CD14-positive monocyte (primary cell): ENCODE results near the gene PKP2. TPM values are rescaled to one million over a fixed set of nuclear protein-coding genes. Genes with fewer than 3 reads are reported as not detected.

Experiments
- DNase-seq, 3 donors: peaks; one replicate each; pipeline ENCODE4 v3.0.0-alpha.2; 2011 to 2022
- H2AFZ ChIP-seq: 2 replicates; pipeline ENCODE4 v1.6.0; 2012; ENCODE audit warnings: mild to moderate bottlenecking, low read depth, low read length, inconsistent platforms; ENCODE audit not compliant: insufficient read depth, poor library complexity, severe bottlenecking
- H3K27ac ChIP-seq, 2 donors: 1 replicate in 1 of 2; 2 replicates in 1 of 2; pipeline ENCODE4 v1.5.1; 2012 to 2013; ENCODE audit warnings: low read length in 2 of 2, control low read depth in 1 of 2, inconsistent platforms in 1 of 2, low read depth in 1 of 2, mild to moderate bottlenecking in 1 of 2
- H3K27me3 ChIP-seq, 2 donors: one replicate each; pipeline versions ENCODE4 v1.6.0 to v1.6.1; 2011 to 2013; ENCODE audit warnings: low read length in 2 of 2; ENCODE audit not compliant: control insufficient read depth in 2 of 2, insufficient read depth in 2 of 2
- H3K36me3 ChIP-seq, 2 donors: replicated peaks in 1 of 2; 1 replicate in 1 of 2; 2 replicates in 1 of 2; pipeline versions ENCODE4 v1.5.1 to v1.6.1; 2012 to 2013; ENCODE audit warnings: low read length in 2 of 2, control low read depth in 1 of 2, inconsistent platforms in 1 of 2, mild to moderate bottlenecking in 1 of 2; ENCODE audit not compliant: insufficient read depth in 2 of 2, control insufficient read depth in 1 of 2
- H3K4me1 ChIP-seq, 2 donors: 1 replicate in 1 of 2; 2 replicates in 1 of 2; pipeline versions ENCODE4 v1.5.1 to v1.6.1; 2012 to 2013; ENCODE audit warnings: low read length in 2 of 2, control low read depth in 1 of 2, inconsistent platforms in 1 of 2, mild to moderate bottlenecking in 1 of 2, moderate library complexity in 1 of 2; ENCODE audit not compliant: insufficient read depth in 2 of 2, control insufficient read depth in 1 of 2
- H3K4me2 ChIP-seq: replicated peaks from 2 replicates; pipeline ENCODE3; 2012; ENCODE audit warnings: low read length, moderate library complexity, mild to moderate bottlenecking; ENCODE audit not compliant: poor library complexity, severe bottlenecking; ENCODE audit errors: extremely low read depth
- H3K4me3 ChIP-seq, 3 experiments: fragments of 200-600 bp in 1 of 3; sonication (generic) in 1 of 3; replicated peaks in 1 of 3; 1 replicate in 2 of 3; 2 replicates in 1 of 3; pipeline ENCODE4 v1.5.1; 2011 to 2013; ENCODE audit warnings: low read length in 3 of 3, mild to moderate bottlenecking in 3 of 3, control low read depth in 2 of 3, low read depth in 2 of 3, inconsistent platforms in 1 of 3, moderate library complexity in 1 of 3
- H3K79me2 ChIP-seq: 2 replicates; pipeline ENCODE4 v1.6.0; 2012; ENCODE audit warnings: mild to moderate bottlenecking, control low read depth, inconsistent platforms, low read length, moderate library complexity; ENCODE audit not compliant: insufficient read depth
- H3K9ac ChIP-seq: 2 replicates; pipeline ENCODE4 v1.6.0; 2017; ENCODE audit warnings: low read length, mild to moderate bottlenecking; ENCODE audit not compliant: insufficient read depth, poor library complexity, severe bottlenecking
- H3K9me3 ChIP-seq, 2 donors: replicated peaks in 1 of 2; 1 replicate in 1 of 2; 2 replicates in 1 of 2; pipeline versions ENCODE4 v1.5.1 to v1.6.1; 2012 to 2013; ENCODE audit warnings: low read length in 2 of 2, control low read depth in 1 of 2; ENCODE audit not compliant: control insufficient read depth in 1 of 2, insufficient read depth in 1 of 2
- H4K20me1 ChIP-seq: 2 replicates; pipeline ENCODE4 v1.6.0; 2012; ENCODE audit warnings: mild to moderate bottlenecking, low read length, control low read depth, moderate library complexity; ENCODE audit not compliant: insufficient read depth
- H3K27ac Mint-ChIP-seq, 7 donors: one replicate each; pipeline ENCODE4 v1.8.0; 2020; ENCODE audit warnings: mild to moderate bottlenecking in 7 of 7, mixed read lengths in 7 of 7, moderate library complexity in 6 of 7, inconsistent platforms in 2 of 7
- H3K27me3 Mint-ChIP-seq, 3 donors: one replicate each; pipeline ENCODE4 v1.8.0; 2021 to 2022; ENCODE audit warnings: low read depth in 3 of 3, mild to moderate bottlenecking in 3 of 3, mixed read lengths in 3 of 3, moderate library complexity in 3 of 3, inconsistent platforms in 1 of 3
- H3K36me3 Mint-ChIP-seq, 2 donors: one replicate each; pipeline ENCODE4 v1.8.0; 2020; ENCODE audit warnings: mixed read lengths in 2 of 2, inconsistent platforms in 1 of 2, mild to moderate bottlenecking in 1 of 2
- H3K4me1 Mint-ChIP-seq: one replicate; pipeline ENCODE4 v1.8.0; 2020; ENCODE audit warnings: mild to moderate bottlenecking, mixed read lengths
- H3K4me3 Mint-ChIP-seq, 2 donors: one replicate each; pipeline ENCODE4 v1.8.0; 2020; ENCODE audit warnings: mild to moderate bottlenecking in 2 of 2, mixed read lengths in 2 of 2, moderate library complexity in 1 of 2
- H3K9me3 Mint-ChIP-seq, 7 donors: one replicate each; pipeline ENCODE4 v1.8.0; 2020 to 2022; ENCODE audit warnings: mixed read lengths in 7 of 7, mild to moderate bottlenecking in 6 of 7, moderate library complexity in 6 of 7, inconsistent platforms in 2 of 7
- WGBS: methylation state at CpG from one replicate; pipeline ENCODE4 v1.1.5; 2013; ENCODE audit warnings: missing lambda C conversion rate; ENCODE audit not compliant: insufficient coverage; 5-methylcytosine and 5-hydroxymethylcytosine counted together
- intact Hi-C, 2 donors: fragments of 100-400 bp; cut with micrococcal nuclease; formaldehyde crosslinking; loops; one replicate each; pipeline versions ENCODE4 v1.15.0 to v1.15.1; 2023
- polyA plus RNA-seq, 3 donors: library from polyadenylated mRNA; depleted of rRNA in 1 of 3; unstranded in 2 of 3; stranded (reverse) in 1 of 3; fragments of 300-500 nt in 2 of 3; fragments of >200 nt in 1 of 3; fragmentation: Illumina TruSeq in 2 of 3; gene quantifications; 1 replicate in 2 of 3; 2 replicates in 1 of 3; pipeline ENCODE4 v1.2.3, GENCODE V29; 2012 to 2021
- TF ChIP-seq, protein P1 (sequence below): fragments of 200-600 bp; IDR thresholded peaks from one replicate; pipeline ENCODE4 v1.8.0; 2022; ENCODE audit warnings: antibody characterized with exemption, mild to moderate bottlenecking

Gene PKP2
- polyA plus RNA-seq, 3 donors = 0.95 to 3.1 (median 2.9) TPM

DNA sequence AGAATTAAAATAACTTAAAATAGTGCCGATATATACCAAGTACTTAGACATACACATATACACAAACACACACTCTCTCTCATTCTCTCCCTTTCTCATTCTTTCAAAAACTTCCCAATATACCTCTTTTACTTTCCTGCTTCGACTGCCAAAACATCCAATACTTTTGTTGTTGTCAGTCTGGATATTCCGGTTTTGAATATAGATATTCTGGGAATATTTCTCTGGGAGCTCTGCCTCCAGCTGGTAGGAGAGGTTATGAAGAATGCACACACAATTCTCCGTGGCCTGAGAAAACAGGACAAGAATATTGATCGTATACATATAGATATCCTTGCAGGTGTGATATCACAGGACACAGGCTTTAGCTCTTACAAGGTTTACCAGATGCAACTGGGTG is 74.2 kb downstream of the PKP2 start:
- no peak overlapping the region for H3K27ac Mint-ChIP-seq
- H3K4me3 ChIP-seq = no peak overlapping the region
- H3K36me3 ChIP-seq = no peaks in the 10 kb centered on the region
- no peak overlapping the region for H3K9ac ChIP-seq
- no peak overlapping the region for H3K4me3 Mint-ChIP-seq
- WGBS = 95% methylated on average over 2 of the region's 5 CpGs
- H3K4me1 Mint-ChIP-seq = no peaks in the 10 kb centered on the region
- H3K79me2 ChIP-seq = no peaks in the 10 kb centered on the region
- H3K27me3 ChIP-seq = no peaks in the 10 kb centered on the region
- H3K27ac ChIP-seq = no peak overlapping the region
- no peak overlapping the region for H2AFZ ChIP-seq
- TF ChIP-seq, protein P1, sequence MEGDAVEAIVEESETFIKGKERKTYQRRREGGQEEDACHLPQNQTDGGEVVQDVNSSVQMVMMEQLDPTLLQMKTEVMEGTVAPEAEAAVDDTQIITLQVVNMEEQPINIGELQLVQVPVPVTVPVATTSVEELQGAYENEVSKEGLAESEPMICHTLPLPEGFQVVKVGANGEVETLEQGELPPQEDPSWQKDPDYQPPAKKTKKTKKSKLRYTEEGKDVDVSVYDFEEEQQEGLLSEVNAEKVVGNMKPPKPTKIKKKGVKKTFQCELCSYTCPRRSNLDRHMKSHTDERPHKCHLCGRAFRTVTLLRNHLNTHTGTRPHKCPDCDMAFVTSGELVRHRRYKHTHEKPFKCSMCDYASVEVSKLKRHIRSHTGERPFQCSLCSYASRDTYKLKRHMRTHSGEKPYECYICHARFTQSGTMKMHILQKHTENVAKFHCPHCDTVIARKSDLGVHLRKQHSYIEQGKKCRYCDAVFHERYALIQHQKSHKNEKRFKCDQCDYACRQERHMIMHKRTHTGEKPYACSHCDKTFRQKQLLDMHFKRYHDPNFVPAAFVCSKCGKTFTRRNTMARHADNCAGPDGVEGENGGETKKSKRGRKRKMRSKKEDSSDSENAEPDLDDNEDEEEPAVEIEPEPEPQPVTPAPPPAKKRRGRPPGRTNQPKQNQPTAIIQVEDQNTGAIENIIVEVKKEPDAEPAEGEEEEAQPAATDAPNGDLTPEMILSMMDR = no peak
- H3K27me3 Mint-ChIP-seq = no peaks in the 10 kb centered on the region
- H3K36me3 Mint-ChIP-seq = peaks cover 0 to 18% of the 10 kb centered on the region in 2 donors
- H3K4me1 ChIP-seq = no peaks in the 10 kb centered on the region
- H4K20me1 ChIP-seq = no peaks in the 10 kb centered on the region
- intact Hi-C loops = no loop called here
- H3K4me2 ChIP-seq = no peak overlapping the region
- no peaks in the 10 kb centered on the region for H3K9me3 Mint-ChIP-seq
- no peaks in the 10 kb centered on the region for H3K9me3 ChIP-seq
- no peak for DNase-seq

DNA sequence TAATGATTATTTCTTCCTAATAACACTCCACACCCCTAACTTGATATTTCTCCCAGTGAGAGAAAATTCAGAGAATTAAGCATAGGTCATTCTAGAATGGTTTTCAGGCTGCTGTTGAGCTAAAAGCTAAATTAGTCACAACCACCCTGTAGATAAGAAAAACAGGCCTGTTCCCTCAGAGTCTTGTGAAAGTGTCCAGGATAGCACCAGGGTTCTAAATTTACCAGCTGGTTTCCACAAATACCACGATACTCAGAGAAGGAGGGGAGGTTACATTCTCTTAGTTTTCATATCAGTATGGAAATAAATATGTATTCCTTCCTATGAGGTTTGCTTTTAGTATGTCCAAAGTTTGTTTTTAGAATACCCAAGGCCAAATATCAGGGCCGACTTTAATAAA is 74.9 kb downstream of the PKP2 start:
- Histone ChIP-seq H4K20me1 (no peaks in the 10 kb centered on the region), H3K27ac (no peak overlapping the region), H2AFZ (no peak overlapping the region), H3K9ac (no peak overlapping the region), H3K4me3 (no peak overlapping the region), H3K36me3 (no peaks in the 10 kb centered on the region), H3K9me3 (no peaks in the 10 kb centered on the region), H3K27me3 (no peaks in the 10 kb centered on the region), H3K4me1 (no peaks in the 10 kb centered on the region), H3K4me2 (no peak overlapping the region), H3K79me2 (no peaks in the 10 kb centered on the region)
- no peaks in the 10 kb centered on the region for H3K27me3 Mint-ChIP-seq
- DNase-seq = no peak
- no CpG with 5 or more reads among the region's 2 CpGs for WGBS
- no peak overlapping the region for H3K4me3 Mint-ChIP-seq
- TF ChIP-seq, protein P1 = no peak
- H3K4me1 Mint-ChIP-seq = no peaks in the 10 kb centered on the region
- no peak overlapping the region for H3K27ac Mint-ChIP-seq
- peaks cover 0 to 21% of the 10 kb centered on the region in 2 donors for H3K36me3 Mint-ChIP-seq
- H3K9me3 Mint-ChIP-seq = no peaks in the 10 kb centered on the region
- intact Hi-C loops = no loop called here
